ENCODE results near the gene TRIM41.
"Not testable (repeated sequence)": the region's sequence is repeated elsewhere in the genome, so short reads cannot be mapped to it uniquely, and the experiment has no call there.

TRIM41 gene

GRCh38 chr5:181255836-181256578 lies 32.9 kb downstream of the TRIM41 start:
- no peak for DNase-seq (ENCODE audit: low spot score)

- DNase-seq (ENCODE audit: low spot score): no peak
Measured at GRCh38 chr5:181258576-181258975, 35.5 kb downstream of the TRIM41 start.

GRCh38 chr5:181259283-181259682 lies 36.2 kb downstream of the TRIM41 start:
- no peak for DNase-seq (ENCODE audit: low spot score)

- no peak for DNase-seq (ENCODE audit: low spot score)
Measured at GRCh38 chr5:181259974-181260719, 37.1 kb downstream of the TRIM41 start.

GRCh38 chr5:181260720-181261319 lies 37.7 kb downstream of the TRIM41 start, which contains the start of gene TRIM52:
Gene TRIM52, minus strand, starts transcription at chr5:181261143. Its CDS starts 330 bp downstream, at chr5:181260813.
- DNase-seq (ENCODE audit: low spot score): peak; percentile 94

GRCh38 chr5:181261320-181262049 lies 38.4 kb downstream of the TRIM41 start:
- DNase-seq (ENCODE audit: low spot score): peak; percentile 88

GRCh38 chr5:181263633-181264032 lies 40.6 kb downstream of the TRIM41 start:
- DNase-seq (ENCODE audit: low spot score): no peak

- no peak for DNase-seq (ENCODE audit: low spot score)
Measured at GRCh38 chr5:181265092-181265671, 42.1 kb downstream of the TRIM41 start.

- not testable (repeated sequence) for DNase-seq (ENCODE audit: low spot score)
Measured at GRCh38 chr5:181267291-181267904, 44.3 kb downstream of the TRIM41 start.

- DNase-seq (ENCODE audit: low spot score): not testable (repeated sequence)
Measured at GRCh38 chr5:181267907-181268306, 44.8 kb downstream of the TRIM41 start.

- DNase-seq (ENCODE audit: low spot score): no peak
Measured at GRCh38 chr5:181271081-181271480, 48.0 kb downstream of the TRIM41 start.

GRCh38 chr5:181273433-181273744 lies 50.3 kb downstream of the TRIM41 start:
- not testable (repeated sequence) for DNase-seq (ENCODE audit: low spot score)

GRCh38 chr5:181280251-181280762 lies 57.2 kb downstream of the TRIM41 start:
- no peak for DNase-seq (ENCODE audit: low spot score)

GRCh38 chr5:181281077-181281983 lies 58.2 kb downstream of the TRIM41 start:
- no peak for DNase-seq (ENCODE audit: low spot score)

- no peak for DNase-seq (ENCODE audit: low spot score)
Measured at GRCh38 chr5:181281984-181282316, 58.9 kb downstream of the TRIM41 start.

GRCh38 chr5:181282415-181282814 lies 59.3 kb downstream of the TRIM41 start:
- not testable (repeated sequence) for DNase-seq (ENCODE audit: low spot score)

GRCh38 chr5:181282874-181283273 lies 59.8 kb downstream of the TRIM41 start:
- DNase-seq (ENCODE audit: low spot score): no peak

GRCh38 chr5:181283347-181283746 lies 60.3 kb downstream of the TRIM41 start:
- no peak for DNase-seq (ENCODE audit: low spot score)

GRCh38 chr5:181283841-181284755 lies 61.0 kb downstream of the TRIM41 start:
- DNase-seq (ENCODE audit: low spot score): not testable (repeated sequence)

Data from left forelimb (tissue), 1 donor.